Aorta (tissue), 5 donors: Measurements from ENCODE around the gene ICA1L. TPM values are rescaled to one million over a fixed set of nuclear protein-coding genes. Genes with fewer than 3 reads are reported as not detected.
"Not testable (repeated sequence)": the region's sequence is repeated elsewhere in the genome, so short reads cannot be mapped to it uniquely, and the experiment has no call there.

Experiments used
- ATAC-seq: fragments of 200-7000 bp; cut with Tn5 transposase; one replicate; pipeline ENCODE4 v1.9.1; 2022; ENCODE audit warnings: moderate library complexity; ENCODE audit not compliant: low FRiP score
- DNase-seq, 2 donors: peaks; one replicate each; pipeline ENCODE4 v3.0.0-alpha.2; 2020
- H3K27ac ChIP-seq, 2 donors: one replicate each; pipeline ENCODE4 v1.5.1; 2013; ENCODE audit warnings: low read length in 2 of 2, mild to moderate bottlenecking in 2 of 2, moderate library complexity in 2 of 2, control low read depth in 1 of 2, inconsistent platforms in 1 of 2, low read depth in 1 of 2
- H3K27me3 ChIP-seq, 2 donors: one replicate each; pipeline ENCODE4 v1.6.1; 2013; ENCODE audit warnings: control low read depth in 1 of 2, low read length in 1 of 2, mild to moderate bottlenecking in 1 of 2, moderate library complexity in 1 of 2; ENCODE audit not compliant: insufficient read depth in 2 of 2, control insufficient read depth in 1 of 2
- H3K36me3 ChIP-seq, 2 donors: one replicate each; pipeline ENCODE4 v1.6.1; 2013; ENCODE audit warnings: control low read depth in 1 of 2, low read length in 1 of 2, mild to moderate bottlenecking in 1 of 2; ENCODE audit not compliant: insufficient read depth in 2 of 2, control insufficient read depth in 1 of 2
- H3K4me1 ChIP-seq, 2 donors: one replicate each; pipeline ENCODE4 v1.6.1; 2013; ENCODE audit warnings: low read length in 2 of 2, control low read depth in 1 of 2, mild to moderate bottlenecking in 1 of 2, moderate library complexity in 1 of 2; ENCODE audit not compliant: insufficient read depth in 2 of 2, control insufficient read depth in 1 of 2
- H3K4me3 ChIP-seq, 2 donors: one replicate each; pipeline ENCODE4 v1.5.1; 2013; ENCODE audit warnings: low read length in 2 of 2, control low read depth in 1 of 2, mild to moderate bottlenecking in 1 of 2
- H3K9me3 ChIP-seq: one replicate; pipeline ENCODE4 v1.6.1; 2013; ENCODE audit warnings: mild to moderate bottlenecking, low read length; ENCODE audit not compliant: control insufficient read depth
- WGBS, 2 donors: extraction: QIAGEN DNeasy Blood & Tissue Kit; methylation state at CpG; one replicate each; pipeline ENCODE4 v1.1.7; 2013; 5-methylcytosine and 5-hydroxymethylcytosine counted together
- intact Hi-C, 2 donors: fragments of 100-400 bp; cut with DNase I; formaldehyde crosslinking; loops; one replicate each; pipeline versions ENCODE4 v1.14.2 to v1.15.0; 2022
- polyA plus RNA-seq, 2 donors: library from polyadenylated mRNA; stranded (reverse); fragments of 200-250 nt; gene quantifications; one replicate each; pipeline ENCODE4 v1.2.3, GENCODE V29; 2013
- total RNA-seq, 2 donors: library from RNA; stranded (reverse); fragmentation: NEBNext Ultra II Directional; extraction: Animal tissue kit (Norgen Biotek cat#: 25700); gene quantifications; one replicate each; pipeline ENCODE4 v1.2.1, GENCODE V29; 2021
- donor health status: healthy with polysubstance abuse.
- donor health status: Bipolar disorder and iron deficiency.
- donor health status: DM: no; HTN: no; CAD: no.
- donor health status: DM: no; HTN: no; CAD: no.
- donor health status: DM: yes; HTN: yes; CAD: no.

Gene ICA1L
- total and polyA plus RNA-seq, 4 donors, result 4.8 to 10.3 (median 8.0) TPM

DNA sequence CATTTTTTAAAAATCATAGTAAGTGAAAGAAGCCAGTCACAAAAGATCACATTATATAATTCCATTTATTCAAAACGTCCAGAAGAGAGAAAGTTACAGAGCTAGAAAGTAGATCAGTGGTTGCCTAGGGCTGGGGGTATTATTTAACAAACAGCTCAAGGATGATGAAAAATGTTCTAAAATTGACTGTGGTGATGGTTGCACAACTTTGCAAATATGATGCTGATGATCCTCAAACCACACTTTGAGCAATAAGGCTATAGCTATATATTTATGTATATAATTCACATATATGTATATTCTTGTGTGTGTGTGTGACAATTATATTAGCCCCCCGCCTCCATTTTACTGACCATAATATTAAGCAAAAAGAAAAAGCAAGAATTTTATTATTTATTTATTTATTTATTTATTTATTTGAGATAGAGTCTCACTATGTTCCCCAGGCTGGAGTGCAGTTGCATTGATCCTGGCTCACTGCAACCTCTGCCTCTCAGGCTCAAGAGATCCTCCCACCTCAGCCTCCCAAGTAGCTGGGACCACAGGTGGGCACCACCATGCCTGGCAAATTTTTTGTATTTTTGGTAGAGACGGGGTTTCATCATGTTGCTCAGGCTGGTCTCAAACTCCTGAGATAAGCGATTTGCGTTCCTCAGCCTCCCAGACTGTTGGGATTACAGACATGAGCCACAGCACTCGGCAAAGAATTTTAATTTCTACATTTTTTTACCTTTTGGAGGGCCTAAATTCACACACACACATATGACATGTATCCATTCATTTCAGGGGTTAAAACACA lies 38.0 kb upstream of the ICA1L start:
- Histone ChIP-seq H3K4me3 (no peak overlapping the region), H3K27ac (no peak overlapping the region), H3K36me3 (no peaks in the 10 kb centered on the region), H3K4me1 (peaks cover 0 to 4% of the 10 kb centered on the region in 2 donors), H3K27me3 (no peaks in the 10 kb centered on the region), H3K9me3 (no peaks in the 10 kb centered on the region)
- ATAC-seq (no peak), DNase-seq (no peak)
- intact Hi-C loops, result loop anchor here (5.0 to 10.0 kb wide), 3 partner anchors 105 to 328 kb away; partner anchors contain the start of genes CYP20A1 (in 1 of the 2) and NBEAL1 (in 1 of the 2)
- 91 to 92% methylated on average over 6 of the region's 6 CpGs for WGBS, 2 donors

DNA sequence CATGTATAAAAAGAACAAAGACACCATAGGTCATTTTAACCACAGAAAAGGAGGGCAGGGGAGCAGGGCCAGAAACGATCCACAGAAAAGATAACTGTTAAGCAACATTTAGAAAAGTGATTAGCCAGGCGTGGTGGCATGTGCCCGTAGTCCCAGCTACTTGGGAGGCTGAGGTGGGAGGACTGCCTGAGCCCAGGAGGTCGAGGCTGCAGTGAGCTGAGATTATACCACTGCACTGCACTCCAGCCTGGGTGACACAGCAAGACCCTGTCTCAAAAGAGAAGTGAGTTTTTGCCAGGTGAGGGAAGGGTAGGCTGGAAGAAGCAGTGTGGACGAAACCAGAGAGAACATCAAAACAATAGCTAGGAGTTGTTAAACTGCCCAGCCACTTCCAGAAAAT lies 36.6 kb upstream of the ICA1L start:
- WGBS, 2 donors, result 85 to 93% methylated on average over 5 of the region's 5 CpGs
- Histone ChIP-seq H3K9me3 (no peaks in the 10 kb centered on the region), H3K36me3 (no peaks in the 10 kb centered on the region), H3K4me3 (no peak overlapping the region), H3K27me3 (no peaks in the 10 kb centered on the region), H3K4me1 (peaks cover 0 to 3% of the 10 kb centered on the region in 2 donors), H3K27ac (no peak overlapping the region)
- DNase-seq, result no peak
- ATAC-seq, result no peak
- intact Hi-C loops, result no loop called here

DNA sequence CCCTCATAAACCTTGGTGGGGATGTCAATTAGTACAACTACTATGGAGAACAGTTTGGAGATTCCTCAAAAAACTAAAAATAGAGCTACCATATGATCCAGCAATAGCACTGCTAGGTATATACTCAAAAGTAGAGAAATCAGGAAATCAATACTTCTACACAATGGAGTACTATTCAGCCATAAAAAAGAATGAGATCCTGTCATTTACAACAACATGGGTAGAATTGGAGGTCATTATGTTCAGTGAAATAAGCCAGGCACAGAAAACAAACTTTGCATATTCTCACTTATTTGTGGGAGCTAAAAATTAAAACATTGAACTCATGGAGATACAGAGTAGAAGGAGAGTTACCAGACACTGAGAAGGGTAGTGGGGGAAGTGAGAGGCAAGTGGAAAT lies 33.9 kb upstream of the ICA1L start:
- intact Hi-C loops, ATAC-seq, H3K27ac ChIP-seq, H3K4me3 ChIP-seq, DNase-seq, H3K4me1 ChIP-seq, H3K36me3 ChIP-seq, H3K9me3 ChIP-seq, H3K27me3 ChIP-seq: not testable (repeated sequence)

DNA sequence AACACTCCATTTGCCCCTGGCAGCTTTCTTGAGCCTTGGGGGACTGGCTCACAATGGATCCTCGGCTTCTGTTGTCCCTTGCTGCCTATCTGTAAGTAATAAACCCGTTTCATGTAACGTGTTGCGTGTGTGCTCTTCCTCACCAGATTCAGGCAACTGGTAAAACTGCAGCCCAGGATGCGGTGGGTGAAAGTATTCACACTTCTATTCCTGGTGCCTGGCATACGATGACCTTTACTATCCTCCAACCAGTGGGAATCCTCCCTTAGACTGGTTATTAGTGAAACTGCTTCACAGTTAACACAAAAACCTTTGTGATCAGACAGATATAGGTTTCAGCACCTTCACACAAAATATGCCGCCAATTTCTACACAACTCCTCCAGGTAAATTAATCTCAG lies 13.6 kb upstream of the ICA1L start:
- no peaks in the 10 kb centered on the region for H3K4me1 ChIP-seq
- no peaks in the 10 kb centered on the region for H3K9me3 ChIP-seq
- DNase-seq (no peak), ATAC-seq (no peak)
- WGBS, 2 donors, result 85 to 90% methylated on average over 7 of the region's 7 CpGs
- intact Hi-C loops, result no loop called here
- no peak overlapping the region for H3K27ac ChIP-seq
- H3K4me3 ChIP-seq, result no peak overlapping the region
- H3K36me3 ChIP-seq, result no peaks in the 10 kb centered on the region
- no peaks in the 10 kb centered on the region for H3K27me3 ChIP-seq

DNA sequence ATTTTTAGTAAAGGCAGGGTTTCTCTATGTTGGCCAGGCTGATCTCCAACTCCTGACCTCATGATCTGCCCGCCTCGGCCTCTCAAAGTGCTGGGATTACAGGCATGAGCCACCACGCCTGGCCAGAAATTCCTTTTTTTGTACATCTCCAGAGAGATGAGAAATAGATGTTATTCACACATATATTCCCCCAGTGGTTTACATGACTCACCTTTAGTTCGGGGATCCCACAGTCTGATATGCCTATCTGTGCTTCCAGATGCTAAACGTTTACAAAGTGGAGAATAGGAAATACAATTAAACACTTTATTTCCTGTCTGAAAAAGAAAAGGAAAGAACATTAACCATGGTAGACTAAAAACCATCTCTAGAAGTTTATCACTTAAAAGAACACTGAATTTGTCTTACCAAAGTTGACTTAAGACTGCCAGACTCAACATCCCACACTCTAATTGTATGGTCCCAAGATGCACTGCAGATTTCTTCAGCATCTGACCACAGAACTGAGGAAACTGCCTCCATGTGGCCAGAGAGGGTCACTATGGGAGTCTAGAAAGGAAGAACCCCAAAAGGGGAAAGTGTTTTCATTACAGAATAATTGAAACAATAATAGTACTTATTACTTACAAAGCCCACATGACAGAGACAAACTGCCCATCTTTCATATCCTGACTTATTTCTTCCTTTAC lies 12.6 kb upstream of the ICA1L start:
- intact Hi-C loops, result no loop called here
- 80 to 87% methylated on average over 5 of the region's 5 CpGs for WGBS, 2 donors
- Histone ChIP-seq H3K36me3 (no peaks in the 10 kb centered on the region), H3K4me1 (no peaks in the 10 kb centered on the region), H3K27ac (no peak overlapping the region), H3K9me3 (no peaks in the 10 kb centered on the region), H3K4me3 (no peak overlapping the region), H3K27me3 (no peaks in the 10 kb centered on the region)
- ATAC-seq (no peak), DNase-seq (no peak)

DNA sequence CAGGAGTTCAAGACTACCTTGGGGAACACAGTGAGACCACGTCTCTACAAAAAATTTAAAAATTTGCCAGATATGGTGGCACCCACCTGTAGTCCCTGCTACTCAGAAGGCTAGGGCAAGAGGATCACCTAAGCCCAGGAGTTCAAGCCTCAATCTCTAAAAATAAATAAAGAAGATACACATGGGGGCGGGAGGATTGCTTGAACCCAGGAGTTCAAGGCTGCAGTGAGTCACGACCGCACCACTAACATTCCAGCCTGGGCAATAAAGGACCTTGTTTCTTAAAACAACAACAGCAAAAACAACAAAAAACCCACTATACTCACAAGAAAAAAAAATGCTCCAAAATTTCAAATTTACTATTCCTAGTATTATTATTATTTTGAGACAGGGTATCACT lies 10.0 kb upstream of the ICA1L start:
- Histone ChIP-seq H3K4me1 (no peaks in the 10 kb centered on the region), H3K9me3 (no peaks in the 10 kb centered on the region), H3K36me3 (no peaks in the 10 kb centered on the region), H3K27me3 (no peaks in the 10 kb centered on the region), H3K4me3 (no peak overlapping the region), H3K27ac (no peak overlapping the region)
- DNase-seq (no peak), ATAC-seq (no peak)
- WGBS, 2 donors, result 93 to 94% methylated on average over 4 of the region's 4 CpGs
- intact Hi-C loops, result no loop called here

DNA sequence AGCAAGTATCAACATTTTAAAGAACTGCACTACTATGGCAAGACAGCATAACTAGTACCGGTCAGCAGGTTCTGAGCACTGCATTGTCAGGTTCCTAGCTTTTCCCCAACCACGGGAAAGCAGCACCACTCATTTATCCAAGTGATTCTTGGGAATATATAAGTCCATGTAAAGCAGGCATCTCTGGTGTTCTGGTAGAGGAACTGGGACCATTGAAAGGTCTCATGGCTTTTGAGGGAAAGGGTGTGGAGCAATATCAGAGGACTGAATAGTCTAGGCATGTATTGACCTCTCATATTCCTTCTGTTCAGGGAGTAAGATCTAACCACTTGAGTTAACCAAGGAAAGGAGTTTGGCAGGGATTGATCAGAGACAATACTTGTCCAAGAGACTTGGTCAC lies 6.1 kb upstream of the ICA1L start:
- 98 to 99% methylated on average over 2 of the region's 2 CpGs for WGBS, 2 donors
- Histone ChIP-seq H3K4me1 (no peaks in the 10 kb centered on the region), H3K36me3 (no peaks in the 10 kb centered on the region), H3K27ac (no peak overlapping the region), H3K9me3 (no peaks in the 10 kb centered on the region), H3K27me3 (no peaks in the 10 kb centered on the region), H3K4me3 (no peak overlapping the region)
- intact Hi-C loops, result loop anchor here in 1 of 2 donors (10.0 kb wide), 1 partner anchor 293 kb away; no protein-coding TSS in a partner anchor
- ATAC-seq (no peak), DNase-seq (no peak)

DNA sequence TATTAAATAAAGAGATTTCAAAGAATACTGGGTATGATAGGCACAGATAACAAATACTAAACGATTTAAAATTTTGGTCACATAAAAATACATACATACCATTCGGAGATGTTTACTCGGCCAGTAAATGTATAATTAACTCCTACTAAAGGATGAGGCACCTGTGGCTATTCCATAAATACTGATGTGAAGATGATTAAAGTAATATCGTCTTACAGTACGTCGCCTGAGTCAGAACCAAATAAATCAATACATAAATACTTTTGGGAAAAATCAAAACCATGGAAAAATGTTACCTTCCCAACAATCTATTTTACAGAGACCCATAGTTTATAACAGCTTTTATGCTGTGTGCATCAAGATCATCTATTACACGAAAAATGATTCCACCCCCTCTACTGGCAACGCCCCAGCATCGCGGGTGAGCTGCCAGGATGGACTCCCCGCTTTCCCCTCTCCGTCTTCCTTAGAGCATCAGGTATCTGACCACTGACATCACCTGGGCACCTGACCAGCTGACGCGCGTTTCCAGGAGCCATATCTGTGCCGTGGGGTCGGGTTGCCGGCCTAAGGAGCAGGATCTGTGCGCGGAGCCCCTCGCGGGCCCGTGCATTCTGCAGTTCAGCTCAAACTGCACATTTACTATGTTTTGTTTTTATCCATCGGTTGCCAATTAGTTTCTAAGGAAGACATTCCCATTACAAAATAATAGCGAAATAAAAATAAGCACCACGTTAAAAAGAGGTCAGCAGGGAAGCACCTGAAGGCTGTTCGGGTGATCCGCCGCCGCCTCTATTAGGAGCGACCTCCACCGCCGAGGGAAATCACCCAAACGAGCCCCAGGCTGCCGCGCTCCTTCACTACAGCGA lies 901 bp downstream of the ICA1L start:
- Histone ChIP-seq H3K27me3 (no peaks in the 10 kb centered on the region), H3K36me3 (no peaks in the 10 kb centered on the region), H3K4me1 (no peaks in the 10 kb centered on the region), H3K4me3 (peak overlapping the region; percentile 68 to 75), H3K27ac (peak overlapping the region in 1 of 2 donors; percentile 10), H3K9me3 (no peaks in the 10 kb centered on the region)
- ATAC-seq, result peak; percentile 82
- 4% methylated on average over 37 of the region's 37 CpGs for WGBS, 2 donors
- DNase-seq, result peak; percentile 70 to 84
- intact Hi-C loops, result loop anchor here (2.0 to 10.0 kb wide), 2 partner anchors 282 to 286 kb away; no protein-coding TSS in a partner anchor
